Liver (tissue), 9 donors: Measurements from ENCODE around the gene SYK. TPM values are rescaled to one million over a fixed set of nuclear protein-coding genes. Genes with fewer than 3 reads are reported as not detected.

Experiments used
- DNase-seq: peaks from one replicate; pipeline ENCODE4 v3.0.0-alpha.2; 2017; ENCODE audit warnings: low spot score
- H3K27ac ChIP-seq, 2 donors: one replicate each; pipeline ENCODE4 v1.7.0; 2013; ENCODE audit warnings: inconsistent platforms in 2 of 2, low read length in 2 of 2, control low read depth in 1 of 2, low read depth in 1 of 2, mild to moderate bottlenecking in 1 of 2
- H3K27me3 ChIP-seq, 4 donors: one replicate each; pipeline versions ENCODE4 v1.6.1 to v1.7.0; 2013; ENCODE audit warnings: low read length in 3 of 4, inconsistent platforms in 1 of 4, mild to moderate bottlenecking in 1 of 4, moderate library complexity in 1 of 4; ENCODE audit not compliant: control insufficient read depth in 4 of 4, insufficient read depth in 4 of 4
- H3K36me3 ChIP-seq, 4 donors: one replicate each; pipeline versions ENCODE4 v1.6.1 to v1.7.0; 2013; ENCODE audit warnings: low read length in 3 of 4, mild to moderate bottlenecking in 3 of 4, low read depth in 1 of 4, moderate library complexity in 1 of 4; ENCODE audit not compliant: control insufficient read depth in 4 of 4, insufficient read depth in 3 of 4
- H3K4me1 ChIP-seq, 4 donors: one replicate each; pipeline versions ENCODE4 v1.6.1 to v1.7.0; 2013; ENCODE audit warnings: low read length in 3 of 4, mild to moderate bottlenecking in 3 of 4, moderate library complexity in 1 of 4; ENCODE audit not compliant: control insufficient read depth in 4 of 4, insufficient read depth in 4 of 4
- H3K4me3 ChIP-seq, 3 donors: one replicate each; pipeline versions ENCODE4 v1.6.1 to v1.7.0; 2013; ENCODE audit warnings: low read length in 3 of 3, control low read depth in 1 of 3, low read depth in 1 of 3, mild to moderate bottlenecking in 1 of 3
- H3K9ac ChIP-seq, 2 donors: one replicate each; pipeline ENCODE4 v1.7.0; 2013; ENCODE audit warnings: low read length in 2 of 2, mild to moderate bottlenecking in 2 of 2, moderate library complexity in 2 of 2, control low read depth in 1 of 2, low read depth in 1 of 2
- H3K9me3 ChIP-seq, 4 donors: one replicate each; pipeline versions ENCODE4 v1.6.1 to v1.7.0; 2013; ENCODE audit warnings: low read length in 3 of 4; ENCODE audit not compliant: control insufficient read depth in 4 of 4
- EGR1 ChIP-seq, 2 donors: IDR thresholded peaks; 2 replicates each; pipeline ENCODE4 v1.6.1; 2016 to 2018; ENCODE audit warnings: antibody characterized with exemption in 2 of 2, low read depth in 2 of 2
- FOXA1 ChIP-seq: IDR thresholded peaks from 2 replicates; pipeline ENCODE4 v1.6.1; 2016; ENCODE audit warnings: antibody characterized with exemption
- FOXA2 ChIP-seq: IDR thresholded peaks from 2 replicates; pipeline ENCODE4 v1.6.1; 2016; ENCODE audit warnings: antibody characterized with exemption
- GABPA ChIP-seq, 2 donors: IDR thresholded peaks in 1 of 2; conservative IDR thresholded peaks in 1 of 2; 2 replicates each; pipeline ENCODE4 v1.6.1; 2016; ENCODE audit warnings: antibody characterized with exemption in 2 of 2, mild to moderate bottlenecking in 1 of 2, moderate library complexity in 1 of 2
- HNF4A ChIP-seq, 2 donors: conservative IDR thresholded peaks; 2 replicates each; pipeline ENCODE4 v1.6.1; 2016; ENCODE audit warnings: antibody characterized with exemption in 2 of 2, mild to moderate bottlenecking in 2 of 2
- HNF4G ChIP-seq: IDR thresholded peaks from 2 replicates; pipeline ENCODE4 v1.6.1; 2016; ENCODE audit warnings: antibody characterized with exemption
- JUND ChIP-seq, 2 donors: IDR thresholded peaks; 2 replicates each; pipeline ENCODE4 v1.6.1; 2016; ENCODE audit warnings: antibody characterized with exemption in 2 of 2
- MAX ChIP-seq: IDR thresholded peaks from 2 replicates; pipeline ENCODE4 v1.6.1; 2016; ENCODE audit warnings: antibody characterized with exemption
- NR2F2 ChIP-seq: IDR thresholded peaks from 2 replicates; pipeline ENCODE4 v1.6.1; 2016; ENCODE audit warnings: antibody characterized with exemption
- RAD21 ChIP-seq, 2 donors: IDR thresholded peaks; 2 replicates each; pipeline ENCODE4 v1.6.1; 2016; ENCODE audit warnings: antibody characterized with exemption in 2 of 2, mild to moderate bottlenecking in 2 of 2
- REST ChIP-seq: IDR thresholded peaks from 2 replicates; pipeline ENCODE4 v1.6.1; 2016; ENCODE audit warnings: antibody characterized with exemption, mild to moderate bottlenecking
- SP1 ChIP-seq: IDR thresholded peaks from 2 replicates; pipeline ENCODE4 v1.6.1; 2018; ENCODE audit warnings: antibody characterized with exemption, mild to moderate bottlenecking
- TAF1 ChIP-seq: conservative IDR thresholded peaks from 2 replicates; pipeline ENCODE4 v1.6.1; 2016; ENCODE audit warnings: antibody characterized with exemption, mild to moderate bottlenecking
- YY1 ChIP-seq: IDR thresholded peaks from 2 replicates; pipeline ENCODE4 v1.6.1; 2016; ENCODE audit warnings: antibody characterized with exemption, mild to moderate bottlenecking
- WGBS: extraction: QIAGEN DNeasy Blood & Tissue Kit; methylation state at CpG from one replicate; pipeline ENCODE4 v1.1.7; 2013; 5-methylcytosine and 5-hydroxymethylcytosine counted together
- polyA plus RNA-seq, 2 donors: library from polyadenylated mRNA; stranded (reverse) in 1 of 2; unstranded in 1 of 2; fragments of 200-250 nt in 1 of 2; fragments of >200 nt in 1 of 2; fragmentation: Nextera tagmentation in 1 of 2; extraction: Ambion mirVana in 1 of 2; gene quantifications; one replicate each; pipeline versions ENCODE4 v1.2.1 to v1.2.3, GENCODE V29; 2013 to 2015
- total RNA-seq, 2 donors: library from RNA; depleted of rRNA; stranded (reverse); fragments of >200 nt; gene quantifications; one replicate each; pipeline ENCODE4 v1.2.3, GENCODE V29; 2014
- TF ChIP-seq, protein P1 (sequence below): IDR thresholded peaks from 2 replicates; pipeline ENCODE4 v1.6.1; 2016; ENCODE audit warnings: antibody characterized with exemption
- TF ChIP-seq, protein P2 (sequence below): IDR thresholded peaks from 2 replicates; pipeline ENCODE4 v1.6.1; 2016; ENCODE audit warnings: antibody characterized with exemption
- TF ChIP-seq, protein P3 (sequence below): fragments of 150-350 bp; IDR thresholded peaks from 2 replicates; pipeline ENCODE4 v1.5.1; 2017; ENCODE audit warnings: improper control_type of control experiment, low read depth, low read length; ENCODE audit not compliant: missing input control
- donor health status: healthy.
- donor health status: healthy.
- donor health status: healthy.
- donor health status: healthy.
- donor health status: healthy.

Gene SYK
- total and polyA plus RNA-seq, 4 donors: 2.0 to 15.4 (median 4.1) TPM

- no peaks in the 10 kb centered on the region for H3K4me1 ChIP-seq
- 49% methylated on average over 3 of the region's 3 CpGs for WGBS
- H3K27me3 ChIP-seq: no peaks in the 10 kb centered on the region
- H3K4me3 ChIP-seq: no peak overlapping the region
- TF ChIP-seq SP1: no peak
- no peak for TF ChIP-seq NR2F2
- no peak for TF ChIP-seq JUND (IDR thresholded peaks at IDR 0.05)
- no peak for TF ChIP-seq REST
- TF ChIP-seq, protein P1, sequence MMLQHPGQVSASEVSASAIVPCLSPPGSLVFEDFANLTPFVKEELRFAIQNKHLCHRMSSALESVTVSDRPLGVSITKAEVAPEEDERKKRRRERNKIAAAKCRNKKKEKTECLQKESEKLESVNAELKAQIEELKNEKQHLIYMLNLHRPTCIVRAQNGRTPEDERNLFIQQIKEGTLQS: no peak
- TF ChIP-seq FOXA1: no peak
- no peak for TF ChIP-seq TAF1
- no peak for TF ChIP-seq EGR1 (IDR thresholded peaks at IDR 0.05; ENCODE audit: low read depth in 2 of 2)
- TF ChIP-seq HNF4G: no peak
- no peak for TF ChIP-seq YY1
- no peak for TF ChIP-seq FOXA2
- TF ChIP-seq, protein P2, sequence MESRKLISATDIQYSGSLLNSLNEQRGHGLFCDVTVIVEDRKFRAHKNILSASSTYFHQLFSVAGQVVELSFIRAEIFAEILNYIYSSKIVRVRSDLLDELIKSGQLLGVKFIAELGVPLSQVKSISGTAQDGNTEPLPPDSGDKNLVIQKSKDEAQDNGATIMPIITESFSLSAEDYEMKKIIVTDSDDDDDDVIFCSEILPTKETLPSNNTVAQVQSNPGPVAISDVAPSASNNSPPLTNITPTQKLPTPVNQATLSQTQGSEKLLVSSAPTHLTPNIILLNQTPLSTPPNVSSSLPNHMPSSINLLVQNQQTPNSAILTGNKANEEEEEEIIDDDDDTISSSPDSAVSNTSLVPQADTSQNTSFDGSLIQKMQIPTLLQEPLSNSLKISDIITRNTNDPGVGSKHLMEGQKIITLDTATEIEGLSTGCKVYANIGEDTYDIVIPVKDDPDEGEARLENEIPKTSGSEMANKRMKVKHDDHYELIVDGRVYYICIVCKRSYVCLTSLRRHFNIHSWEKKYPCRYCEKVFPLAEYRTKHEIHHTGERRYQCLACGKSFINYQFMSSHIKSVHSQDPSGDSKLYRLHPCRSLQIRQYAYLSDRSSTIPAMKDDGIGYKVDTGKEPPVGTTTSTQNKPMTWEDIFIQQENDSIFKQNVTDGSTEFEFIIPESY: no peak
- no peak for TF ChIP-seq HNF4A (conservative IDR thresholded peaks at IDR 0.05)
- TF ChIP-seq RAD21 (IDR thresholded peaks at IDR 0.05): no peak
- DNase-seq: no peak
- no peak overlapping the region for H3K9ac ChIP-seq
- no peak overlapping the region for H3K27ac ChIP-seq
- H3K36me3 ChIP-seq: no peaks in the 10 kb centered on the region
- H3K9me3 ChIP-seq: no peaks in the 10 kb centered on the region
These were observed 26.0 kb upstream of the SYK start for GRCh38 chr9:90775657-90776056.

- Histone ChIP-seq H3K27me3 (no peaks in the 10 kb centered on the region), H3K36me3 (no peaks in the 10 kb centered on the region), H3K4me1 (no peaks in the 10 kb centered on the region), H3K9me3 (no peaks in the 10 kb centered on the region), H3K27ac (no peak overlapping the region), H3K9ac (no peak overlapping the region), H3K4me3 (no peak overlapping the region)
- TF ChIP-seq, protein P1: no peak
- no peak for DNase-seq
- 88% methylated on average over 2 of the region's 2 CpGs for WGBS
These were observed 22.9 kb upstream of the SYK start for GRCh38 chr9:90778746-90779145.

GRCh38 chr9:90783552-90783951 is 18.1 kb upstream of the SYK start:
- H3K27ac ChIP-seq: no peak overlapping the region
- WGBS: 42% methylated on average over 3 of the region's 3 CpGs
- no peaks in the 10 kb centered on the region for H3K36me3 ChIP-seq
- H3K4me3 ChIP-seq: no peak overlapping the region
- no peaks in the 10 kb centered on the region for H3K4me1 ChIP-seq
- DNase-seq: no peak
- no peak overlapping the region for H3K9ac ChIP-seq
- no peaks in the 10 kb centered on the region for H3K27me3 ChIP-seq
- no peaks in the 10 kb centered on the region for H3K9me3 ChIP-seq
- TF ChIP-seq GABPA (IDR thresholded peaks at IDR 0.05 in 1 of 2, conservative IDR thresholded peaks at IDR 0.05 in 1 of 2): no peak
- TF ChIP-seq, protein P2: no peak
- no peak for TF ChIP-seq HNF4A (conservative IDR thresholded peaks at IDR 0.05)
- TF ChIP-seq, protein P3, sequence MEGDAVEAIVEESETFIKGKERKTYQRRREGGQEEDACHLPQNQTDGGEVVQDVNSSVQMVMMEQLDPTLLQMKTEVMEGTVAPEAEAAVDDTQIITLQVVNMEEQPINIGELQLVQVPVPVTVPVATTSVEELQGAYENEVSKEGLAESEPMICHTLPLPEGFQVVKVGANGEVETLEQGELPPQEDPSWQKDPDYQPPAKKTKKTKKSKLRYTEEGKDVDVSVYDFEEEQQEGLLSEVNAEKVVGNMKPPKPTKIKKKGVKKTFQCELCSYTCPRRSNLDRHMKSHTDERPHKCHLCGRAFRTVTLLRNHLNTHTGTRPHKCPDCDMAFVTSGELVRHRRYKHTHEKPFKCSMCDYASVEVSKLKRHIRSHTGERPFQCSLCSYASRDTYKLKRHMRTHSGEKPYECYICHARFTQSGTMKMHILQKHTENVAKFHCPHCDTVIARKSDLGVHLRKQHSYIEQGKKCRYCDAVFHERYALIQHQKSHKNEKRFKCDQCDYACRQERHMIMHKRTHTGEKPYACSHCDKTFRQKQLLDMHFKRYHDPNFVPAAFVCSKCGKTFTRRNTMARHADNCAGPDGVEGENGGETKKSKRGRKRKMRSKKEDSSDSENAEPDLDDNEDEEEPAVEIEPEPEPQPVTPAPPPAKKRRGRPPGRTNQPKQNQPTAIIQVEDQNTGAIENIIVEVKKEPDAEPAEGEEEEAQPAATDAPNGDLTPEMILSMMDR: no peak
- TF ChIP-seq FOXA2: no peak
- TF ChIP-seq, protein P1: no peak
- no peak for TF ChIP-seq MAX
- TF ChIP-seq FOXA1: no peak
- no peak for TF ChIP-seq YY1
- no peak for TF ChIP-seq HNF4G
- TF ChIP-seq RAD21 (IDR thresholded peaks at IDR 0.05): no peak
- TF ChIP-seq JUND (IDR thresholded peaks at IDR 0.05): no peak
- no peak for TF ChIP-seq TAF1
- no peak for TF ChIP-seq EGR1 (IDR thresholded peaks at IDR 0.05; ENCODE audit: low read depth in 2 of 2)
